GM18858 (cell line): ENCODE data around the gene RHBDL3.

Experiments used
- ATAC-seq: cut with Tn5 transposase; IDR thresholded peaks from one replicate; pipeline ENCODE4 v1.9.1; 2021; ENCODE audit not compliant: unreplicated experiment

The RHBDL3 gene

GRCh38 chr17:32356378-32356743 is 90.7 kb downstream of the RHBDL3 start:
- ATAC-seq: no peak

GRCh38 chr17:32356750-32357149 is 91.1 kb downstream of the RHBDL3 start:
- ATAC-seq: no peak

- no peak for ATAC-seq
Observed at GRCh38 chr17:32357615-32358014, 92.0 kb downstream of the RHBDL3 start.

- no peak for ATAC-seq
Observed at GRCh38 chr17:32361270-32361669, 95.6 kb downstream of the RHBDL3 start.

- no peak for ATAC-seq
Observed at GRCh38 chr17:32370426-32370825, 104.8 kb downstream of the RHBDL3 start.
